Liver (tissue), 2 donors: ENCODE results near the gene LYRM4.

ENCODE experiments used
- TF ChIP-seq, protein P1 (sequence below): fragments of 150-350 bp; IDR thresholded peaks from 2 replicates; pipeline ENCODE4 v1.5.1; 2017; ENCODE audit warnings: improper control_type of control experiment, low read depth, low read length; ENCODE audit not compliant: missing input control
- TF ChIP-seq, protein P2 (sequence below): IDR thresholded peaks from 2 replicates; pipeline ENCODE4 v1.6.1; 2016; ENCODE audit warnings: antibody characterized with exemption, mild to moderate bottlenecking
- donor health status: healthy.

DNA sequence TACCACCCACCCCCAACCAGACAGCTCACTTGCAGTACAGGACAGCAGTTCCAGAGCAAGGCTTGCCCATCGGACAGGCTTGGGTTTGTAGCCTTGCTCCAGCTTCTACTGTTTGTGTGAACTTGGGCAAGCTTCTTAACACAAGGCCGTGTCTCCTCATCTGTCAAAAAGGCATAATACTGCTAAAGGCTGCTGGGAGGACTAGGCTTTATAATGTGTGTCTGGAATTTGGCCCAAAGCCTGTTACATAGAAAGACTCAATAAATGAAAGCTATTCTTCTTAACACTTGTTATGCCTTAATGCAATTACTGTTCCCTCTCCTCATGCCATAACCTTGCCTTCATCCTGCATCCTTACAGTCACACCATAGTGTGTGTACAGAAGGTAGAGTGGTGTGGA lies 43.4 kb downstream of the LYRM4 start:
- TF ChIP-seq, protein P1, sequence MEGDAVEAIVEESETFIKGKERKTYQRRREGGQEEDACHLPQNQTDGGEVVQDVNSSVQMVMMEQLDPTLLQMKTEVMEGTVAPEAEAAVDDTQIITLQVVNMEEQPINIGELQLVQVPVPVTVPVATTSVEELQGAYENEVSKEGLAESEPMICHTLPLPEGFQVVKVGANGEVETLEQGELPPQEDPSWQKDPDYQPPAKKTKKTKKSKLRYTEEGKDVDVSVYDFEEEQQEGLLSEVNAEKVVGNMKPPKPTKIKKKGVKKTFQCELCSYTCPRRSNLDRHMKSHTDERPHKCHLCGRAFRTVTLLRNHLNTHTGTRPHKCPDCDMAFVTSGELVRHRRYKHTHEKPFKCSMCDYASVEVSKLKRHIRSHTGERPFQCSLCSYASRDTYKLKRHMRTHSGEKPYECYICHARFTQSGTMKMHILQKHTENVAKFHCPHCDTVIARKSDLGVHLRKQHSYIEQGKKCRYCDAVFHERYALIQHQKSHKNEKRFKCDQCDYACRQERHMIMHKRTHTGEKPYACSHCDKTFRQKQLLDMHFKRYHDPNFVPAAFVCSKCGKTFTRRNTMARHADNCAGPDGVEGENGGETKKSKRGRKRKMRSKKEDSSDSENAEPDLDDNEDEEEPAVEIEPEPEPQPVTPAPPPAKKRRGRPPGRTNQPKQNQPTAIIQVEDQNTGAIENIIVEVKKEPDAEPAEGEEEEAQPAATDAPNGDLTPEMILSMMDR = no peak
- TF ChIP-seq, protein P2, sequence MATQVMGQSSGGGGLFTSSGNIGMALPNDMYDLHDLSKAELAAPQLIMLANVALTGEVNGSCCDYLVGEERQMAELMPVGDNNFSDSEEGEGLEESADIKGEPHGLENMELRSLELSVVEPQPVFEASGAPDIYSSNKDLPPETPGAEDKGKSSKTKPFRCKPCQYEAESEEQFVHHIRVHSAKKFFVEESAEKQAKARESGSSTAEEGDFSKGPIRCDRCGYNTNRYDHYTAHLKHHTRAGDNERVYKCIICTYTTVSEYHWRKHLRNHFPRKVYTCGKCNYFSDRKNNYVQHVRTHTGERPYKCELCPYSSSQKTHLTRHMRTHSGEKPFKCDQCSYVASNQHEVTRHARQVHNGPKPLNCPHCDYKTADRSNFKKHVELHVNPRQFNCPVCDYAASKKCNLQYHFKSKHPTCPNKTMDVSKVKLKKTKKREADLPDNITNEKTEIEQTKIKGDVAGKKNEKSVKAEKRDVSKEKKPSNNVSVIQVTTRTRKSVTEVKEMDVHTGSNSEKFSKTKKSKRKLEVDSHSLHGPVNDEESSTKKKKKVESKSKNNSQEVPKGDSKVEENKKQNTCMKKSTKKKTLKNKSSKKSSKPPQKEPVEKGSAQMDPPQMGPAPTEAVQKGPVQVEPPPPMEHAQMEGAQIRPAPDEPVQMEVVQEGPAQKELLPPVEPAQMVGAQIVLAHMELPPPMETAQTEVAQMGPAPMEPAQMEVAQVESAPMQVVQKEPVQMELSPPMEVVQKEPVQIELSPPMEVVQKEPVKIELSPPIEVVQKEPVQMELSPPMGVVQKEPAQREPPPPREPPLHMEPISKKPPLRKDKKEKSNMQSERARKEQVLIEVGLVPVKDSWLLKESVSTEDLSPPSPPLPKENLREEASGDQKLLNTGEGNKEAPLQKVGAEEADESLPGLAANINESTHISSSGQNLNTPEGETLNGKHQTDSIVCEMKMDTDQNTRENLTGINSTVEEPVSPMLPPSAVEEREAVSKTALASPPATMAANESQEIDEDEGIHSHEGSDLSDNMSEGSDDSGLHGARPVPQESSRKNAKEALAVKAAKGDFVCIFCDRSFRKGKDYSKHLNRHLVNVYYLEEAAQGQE = no peak
